Hematopoietic multipotent progenitor cell treated with erythropoietin and hydrocortisone succinate and interleukin-3 and kit ligand, for 4 days (in vitro differentiated cells): ENCODE data around the gene SLC11A1.

Source experiments
- DNase-seq: peaks from one replicate; pipeline ENCODE4 v3.0.0-alpha.2; 2015

The SLC11A1 gene

DNA sequence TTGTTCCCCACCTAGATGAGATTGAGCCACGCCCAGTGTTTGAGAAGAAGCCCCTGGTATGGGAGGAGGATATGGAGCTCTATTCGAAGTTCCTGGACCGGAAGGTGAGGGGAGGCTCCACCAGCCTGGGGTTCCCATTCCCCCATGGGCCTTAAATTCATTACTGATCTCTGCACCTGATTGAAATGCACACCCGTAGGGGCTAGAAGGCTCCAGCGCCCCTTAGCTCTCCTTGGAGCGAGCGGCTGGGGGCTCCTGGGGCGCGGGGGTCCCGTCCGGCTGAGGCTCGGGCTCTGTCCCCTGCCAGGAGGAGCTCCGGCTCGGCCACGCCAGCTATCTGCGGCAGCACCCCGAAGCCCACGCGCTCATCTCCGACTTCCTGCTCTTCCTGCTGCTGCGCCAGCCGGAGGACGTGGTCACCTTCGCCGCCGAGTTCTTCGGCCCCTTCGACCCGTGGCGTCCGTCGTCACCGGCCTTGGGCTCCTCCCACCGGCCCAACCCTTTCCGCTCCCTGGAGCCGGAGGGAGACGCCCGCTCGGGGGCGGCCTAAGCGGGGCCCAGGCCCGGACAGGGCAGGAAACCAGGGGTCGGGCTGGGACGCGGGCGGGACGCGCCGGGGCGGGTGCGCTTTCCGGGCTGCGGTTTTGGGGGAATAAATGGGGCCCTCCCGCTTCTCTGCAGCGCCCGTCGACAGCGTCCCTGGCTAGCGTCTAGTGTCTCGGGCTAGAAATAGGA is 14.5 kb upstream of the SLC11A1 start:
- DNase-seq: peak; percentile 98

DNA sequence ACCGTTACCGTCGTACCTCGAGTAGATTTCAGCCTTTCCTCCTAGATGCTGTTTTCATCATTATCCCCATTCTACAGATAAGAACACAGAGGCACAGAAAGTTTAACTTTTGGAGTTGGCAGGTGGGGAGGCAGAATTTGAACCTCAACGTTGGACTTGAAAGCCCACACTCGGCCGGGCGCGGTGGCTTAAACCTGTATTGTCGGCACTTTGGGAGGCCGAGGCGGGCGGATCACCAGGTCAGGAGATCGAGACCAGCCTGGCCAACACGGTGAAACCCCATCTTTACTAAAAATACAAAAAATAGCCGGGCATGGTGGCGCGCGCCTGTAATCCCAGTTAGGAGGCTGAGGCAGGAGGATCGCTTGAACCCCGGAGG is 13.9 kb upstream of the SLC11A1 start:
- DNase-seq: no peak

DNA sequence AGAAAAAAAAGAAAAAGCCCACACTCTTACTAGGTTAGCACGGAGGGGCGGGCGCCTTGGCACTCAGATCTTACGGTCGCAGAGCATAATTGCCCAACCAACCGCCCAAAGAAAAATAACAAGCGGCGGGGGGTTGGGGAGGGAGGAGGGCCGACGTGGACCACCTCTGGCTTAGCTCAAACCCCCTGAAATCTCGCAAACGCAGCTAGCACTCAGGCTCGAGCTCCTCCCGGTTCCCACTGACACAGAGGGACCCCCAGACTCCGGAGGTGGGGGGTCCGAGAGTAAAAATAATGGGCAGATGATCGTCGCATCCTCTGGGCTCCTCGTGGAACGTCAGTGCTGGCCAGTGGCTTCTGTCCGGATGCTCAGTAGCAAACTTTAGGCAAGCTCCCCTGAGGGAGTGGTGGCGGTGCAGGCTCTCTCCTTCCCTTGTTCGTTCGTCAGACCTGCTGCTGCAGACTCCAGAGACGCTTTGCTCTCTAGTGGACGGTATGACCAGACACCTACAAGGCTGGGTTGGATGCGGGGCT is 13.4 kb upstream of the SLC11A1 start:
- DNase-seq: peak; percentile 74

DNA sequence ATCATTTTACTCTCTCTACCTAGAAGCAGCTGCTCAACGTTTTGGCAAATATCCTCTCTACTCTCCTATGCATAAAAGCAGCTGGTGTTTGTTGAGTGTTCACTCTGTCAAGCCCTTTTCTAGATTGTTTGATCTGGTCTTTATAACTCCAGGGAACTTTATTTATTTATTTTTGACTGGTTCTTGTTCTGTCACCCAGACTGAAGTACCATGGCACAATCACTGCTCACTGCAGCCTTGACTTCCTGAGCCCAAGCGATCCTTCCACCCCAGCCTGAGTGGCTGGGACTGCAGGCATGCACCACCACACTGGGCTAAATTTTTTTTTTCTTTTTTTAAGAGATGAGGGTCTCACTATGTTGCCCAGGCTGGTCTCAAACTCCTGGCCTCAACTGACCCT is 12.7 kb upstream of the SLC11A1 start:
- peak; percentile 50 for DNase-seq

DNA sequence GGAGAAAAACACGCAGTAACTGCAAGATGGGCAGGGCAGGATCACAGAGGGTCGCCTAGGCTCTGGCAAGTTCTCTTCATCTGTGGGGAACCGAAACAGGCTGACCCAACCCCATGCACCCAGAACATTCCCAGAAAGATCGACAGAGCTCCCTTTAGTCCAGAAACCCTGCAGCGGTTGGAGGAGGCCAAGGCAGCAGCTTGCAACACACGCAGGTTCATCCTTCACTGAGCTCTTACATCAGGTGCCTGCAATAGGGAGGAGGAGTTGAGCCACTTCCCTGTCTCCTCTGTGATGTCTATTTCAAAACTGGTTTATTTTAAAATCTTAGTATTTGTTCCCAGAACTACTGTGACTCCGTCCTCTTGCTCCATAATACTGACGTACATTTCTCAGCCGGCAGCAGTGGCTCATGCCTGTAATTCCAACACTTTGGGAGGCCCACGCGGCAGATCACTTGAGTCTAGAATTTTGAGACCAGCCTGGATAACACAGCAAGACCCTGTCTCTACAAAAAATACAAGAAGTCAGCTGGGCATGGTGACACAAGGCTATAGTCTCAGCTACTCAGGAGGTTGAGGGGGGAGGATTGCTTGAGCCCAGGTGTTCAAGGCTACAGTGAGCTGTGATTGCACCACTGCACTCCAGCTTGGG is 11.5 kb upstream of the SLC11A1 start:
- DNase-seq: peak; percentile 64

DNA sequence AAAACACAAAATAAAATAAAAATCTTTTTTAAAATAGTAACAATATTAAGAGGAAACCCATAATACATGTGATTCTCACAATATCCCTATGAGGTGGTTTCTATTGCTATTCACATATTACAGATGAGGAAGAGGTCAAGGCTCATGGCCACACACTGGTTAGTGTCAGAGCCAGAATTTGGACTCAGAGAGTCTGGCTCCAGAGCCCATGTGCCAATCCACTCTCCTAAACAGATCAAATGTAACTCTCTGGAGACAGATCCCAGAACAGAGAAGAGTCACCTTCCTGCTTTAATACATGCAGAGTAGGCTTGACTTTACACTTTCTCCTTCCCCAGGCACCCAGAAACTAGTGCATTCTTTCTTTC is 10.1 kb upstream of the SLC11A1 start:
- no peak for DNase-seq

DNA sequence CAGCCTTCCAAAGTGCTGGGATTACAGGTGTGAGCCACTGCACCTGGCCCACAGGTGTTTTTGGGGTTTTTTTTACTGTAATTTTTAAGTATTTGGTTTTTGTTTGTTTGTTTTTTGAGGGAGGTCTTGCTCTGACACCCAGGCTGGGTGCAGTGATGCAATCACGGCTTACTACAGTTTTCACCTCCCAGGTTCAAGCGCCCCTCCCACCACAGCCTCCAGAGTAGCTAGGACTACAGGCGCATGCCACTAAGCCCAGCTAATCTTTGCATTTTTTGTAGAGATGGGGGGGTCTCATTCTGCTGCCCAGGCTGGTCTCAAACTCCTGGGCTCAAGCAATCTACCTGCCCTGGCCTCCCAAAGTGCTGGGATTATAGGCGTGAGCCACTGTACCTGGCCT is 7.3 kb upstream of the SLC11A1 start:
- no peak for DNase-seq

DNA sequence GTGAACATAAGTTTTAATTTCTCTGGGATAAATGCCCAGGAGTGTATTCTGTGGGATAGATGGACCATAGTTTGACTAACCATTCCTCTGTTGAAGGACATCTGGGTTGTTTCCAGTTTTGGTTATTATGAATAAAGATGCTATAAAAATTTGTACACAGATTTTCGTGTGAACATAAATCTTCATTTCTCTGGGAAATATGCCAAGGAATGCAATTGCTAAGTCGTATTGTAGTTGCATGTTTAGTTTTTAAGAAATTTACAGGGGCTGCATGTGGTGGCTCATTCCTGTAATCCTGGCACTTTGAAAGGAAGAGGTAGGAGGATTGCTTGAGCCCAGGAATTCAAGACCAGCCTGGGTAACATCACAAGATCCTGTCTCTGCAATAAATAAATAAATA is 6.9 kb upstream of the SLC11A1 start:
- DNase-seq: no peak

DNA sequence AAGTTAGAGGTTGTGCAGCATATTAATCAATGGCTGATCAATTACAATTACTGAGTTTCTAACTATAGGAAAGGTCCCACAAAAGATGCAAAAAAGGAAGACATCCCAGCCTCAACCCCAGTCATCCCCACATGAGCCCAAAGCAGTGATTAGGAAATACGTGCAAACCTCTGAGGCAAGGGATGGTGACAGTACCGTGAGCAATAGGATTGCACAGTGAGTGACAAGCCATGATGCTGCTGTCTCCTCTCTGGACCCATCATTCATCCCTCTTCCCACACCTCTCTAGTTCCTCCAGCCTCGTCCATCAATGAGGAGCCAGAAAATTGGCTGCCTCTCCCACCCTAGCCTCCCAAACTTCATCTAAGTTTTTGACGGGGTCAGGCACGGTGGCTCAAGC is 4.0 kb upstream of the SLC11A1 start:
- DNase-seq: no peak

DNA sequence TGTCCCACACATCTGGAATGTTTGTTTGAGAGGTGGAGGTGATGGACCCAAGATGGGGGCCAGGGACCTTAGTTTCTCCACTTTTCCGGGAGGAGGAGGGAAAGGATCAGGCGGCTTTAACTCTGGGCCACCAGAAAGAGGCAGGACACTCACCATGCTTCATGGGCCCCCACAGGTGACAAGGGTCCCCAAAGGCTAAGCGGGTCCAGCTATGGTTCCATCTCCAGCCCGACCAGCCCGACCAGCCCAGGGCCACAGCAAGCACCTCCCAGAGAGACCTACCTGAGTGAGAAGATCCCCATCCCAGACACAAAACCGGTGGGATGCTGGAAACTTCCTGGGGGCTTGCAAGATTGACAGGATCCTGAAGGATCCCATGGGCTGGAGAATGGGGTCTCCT is 712 bp downstream of the SLC11A1 start:
- no peak for DNase-seq

DNA sequence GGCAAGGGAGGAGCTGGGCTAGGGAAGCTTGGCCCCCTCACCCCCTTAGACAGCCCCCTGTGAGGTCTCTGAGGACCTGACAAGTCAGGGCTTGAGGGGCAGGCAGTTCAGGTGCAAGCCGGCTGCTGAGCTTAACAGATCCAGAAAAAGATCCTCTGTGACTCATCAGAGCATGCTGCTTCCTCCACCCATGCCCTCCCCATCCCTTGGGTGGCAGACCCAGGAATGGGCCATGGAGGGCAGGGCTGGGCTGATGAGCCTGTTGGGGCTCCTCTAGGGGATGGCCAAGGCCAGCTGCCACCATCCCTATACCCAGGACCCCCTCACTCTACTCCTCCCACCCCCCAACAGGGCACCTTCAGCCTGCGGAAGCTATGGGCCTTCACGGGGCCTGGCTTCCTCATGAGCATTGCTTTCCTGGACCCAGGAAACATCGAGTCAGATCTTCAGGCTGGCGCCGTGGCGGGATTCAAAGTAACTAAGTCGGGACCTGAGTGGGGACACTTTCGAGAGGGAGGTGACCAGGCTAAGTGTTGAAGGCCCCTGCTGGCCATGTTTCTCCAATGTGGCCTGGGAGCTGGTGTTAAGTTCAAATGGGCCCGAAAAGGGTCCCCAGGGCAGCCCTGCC is 1.9 kb downstream of the SLC11A1 start:
- no peak for DNase-seq

DNA sequence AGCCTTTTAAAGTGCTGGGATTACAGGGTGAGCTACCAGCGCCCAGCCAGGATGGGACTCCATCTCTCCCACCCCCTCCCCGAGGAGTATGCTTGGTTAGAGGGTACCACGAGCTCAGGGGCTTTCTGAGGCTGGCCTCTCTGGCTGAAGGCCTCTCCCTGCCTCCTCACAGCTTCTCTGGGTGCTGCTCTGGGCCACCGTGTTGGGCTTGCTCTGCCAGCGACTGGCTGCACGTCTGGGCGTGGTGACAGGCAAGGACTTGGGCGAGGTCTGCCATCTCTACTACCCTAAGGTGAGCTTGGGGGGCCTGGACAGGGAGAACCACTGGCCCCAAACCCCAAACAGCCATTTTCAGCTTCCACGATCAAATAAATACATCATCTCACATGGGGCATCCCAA is 2.9 kb downstream of the SLC11A1 start:
- no peak for DNase-seq

DNA sequence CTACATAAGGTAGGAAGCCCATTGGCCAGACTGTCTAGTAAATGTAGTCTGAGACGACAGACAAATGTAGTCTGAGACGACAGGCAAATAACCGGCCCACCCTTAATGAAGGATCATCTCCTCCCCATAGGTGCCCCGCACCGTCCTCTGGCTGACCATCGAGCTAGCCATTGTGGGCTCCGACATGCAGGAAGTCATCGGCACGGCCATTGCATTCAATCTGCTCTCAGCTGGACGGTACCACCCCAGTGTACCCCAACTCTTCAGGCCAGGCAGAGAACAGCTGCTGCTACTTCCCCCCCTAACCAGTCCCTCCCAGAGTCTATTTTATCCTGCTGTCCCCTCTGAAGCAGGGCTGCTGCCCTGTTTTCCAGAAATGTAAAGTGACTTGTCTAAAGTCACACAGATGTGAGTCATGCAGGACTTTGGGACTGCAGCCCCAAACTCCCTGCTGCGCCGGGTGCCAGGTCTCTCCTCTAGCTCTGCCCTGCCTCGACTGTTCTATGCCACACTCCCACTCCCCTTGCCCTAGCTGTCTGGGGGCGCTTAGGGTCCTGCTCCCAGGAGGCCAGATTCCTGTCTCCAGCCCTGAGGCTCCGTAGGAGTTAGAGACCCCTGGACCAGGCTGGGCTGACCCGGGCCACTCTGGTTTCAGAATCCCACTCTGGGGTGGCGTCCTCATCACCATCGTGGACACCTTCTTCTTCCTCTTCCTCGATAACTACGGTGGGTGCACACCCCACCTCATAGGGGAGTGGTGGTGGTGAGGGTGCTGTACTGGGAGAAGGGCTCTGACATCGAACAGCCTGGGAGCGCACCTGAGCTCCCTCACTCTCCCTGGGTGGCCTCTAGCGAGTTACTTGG is 4.7 kb downstream of the SLC11A1 start:
- DNase-seq: no peak

DNA sequence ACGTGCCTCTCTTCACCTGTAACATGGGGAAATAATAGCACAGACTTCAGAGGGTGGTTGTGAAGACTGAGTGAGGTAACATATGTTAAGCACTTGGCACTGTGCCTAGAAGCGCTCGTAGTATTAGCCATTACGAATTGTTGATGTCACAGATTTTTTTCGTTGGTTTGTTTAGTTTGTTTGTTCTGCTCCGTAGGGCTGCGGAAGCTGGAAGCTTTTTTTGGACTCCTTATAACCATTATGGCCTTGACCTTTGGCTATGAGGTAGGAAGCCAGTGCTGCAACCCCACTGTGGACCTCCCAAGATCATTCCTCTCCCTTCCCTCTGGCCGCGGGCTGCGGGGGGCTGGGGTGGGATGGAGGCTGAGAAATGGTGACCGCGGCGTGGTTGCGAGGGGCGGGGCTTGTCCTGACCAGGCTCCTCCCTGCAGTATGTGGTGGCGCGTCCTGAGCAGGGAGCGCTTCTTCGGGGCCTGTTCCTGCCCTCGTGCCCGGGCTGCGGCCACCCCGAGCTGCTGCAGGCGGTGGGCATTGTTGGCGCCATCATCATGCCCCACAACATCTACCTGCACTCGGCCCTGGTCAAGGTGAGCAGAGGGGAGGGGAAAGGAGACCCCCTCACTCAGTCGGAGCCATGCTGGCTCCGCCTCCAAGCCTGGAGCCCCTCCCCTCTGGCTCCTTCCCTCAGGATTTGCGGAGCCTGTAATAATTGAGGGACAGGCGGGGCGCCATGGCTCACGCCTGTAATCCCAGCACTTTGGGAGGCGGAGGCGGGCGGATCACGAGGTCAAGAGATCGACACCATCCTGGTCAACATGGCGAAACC is 5.5 kb downstream of the SLC11A1 start:
- peak; percentile 71 for DNase-seq

DNA sequence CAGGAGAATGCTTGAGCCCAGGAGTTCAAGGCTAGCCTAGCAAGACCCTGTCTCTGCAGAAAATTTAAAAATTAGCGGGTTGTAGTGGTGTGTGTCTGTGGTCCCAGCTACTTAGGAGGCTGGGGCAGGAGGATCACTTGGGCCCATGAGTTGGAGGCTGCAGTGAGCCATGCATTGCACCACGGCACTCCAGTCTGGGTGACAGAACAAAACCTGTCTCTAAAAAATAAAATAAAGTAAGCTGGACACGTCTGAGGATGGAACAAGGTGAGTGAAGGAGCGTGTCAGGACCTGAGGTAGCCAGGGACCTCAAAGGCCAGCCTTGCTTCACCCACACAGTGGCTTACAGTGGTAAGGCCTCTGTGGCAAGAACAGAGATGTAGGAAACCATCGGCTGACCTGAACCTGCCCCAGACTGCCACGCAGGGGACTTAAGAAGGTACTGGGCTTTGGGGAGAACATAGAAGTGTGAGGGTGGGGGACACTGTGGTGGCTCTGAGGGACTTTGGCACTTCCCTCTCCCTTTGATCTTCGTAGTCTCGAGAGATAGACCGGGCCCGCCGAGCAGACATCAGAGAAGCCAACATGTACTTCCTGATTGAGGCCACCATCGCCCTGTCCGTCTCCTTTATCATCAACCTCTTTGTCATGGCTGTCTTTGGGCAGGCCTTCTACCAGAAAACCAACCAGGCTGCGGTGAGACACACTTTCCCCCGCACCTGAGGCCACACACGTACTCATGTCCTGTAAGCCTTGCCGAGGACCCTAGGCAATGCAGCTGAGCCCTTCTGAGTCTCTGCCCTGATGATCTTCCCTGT is 7.5 kb downstream of the SLC11A1 start:
- no peak for DNase-seq

DNA sequence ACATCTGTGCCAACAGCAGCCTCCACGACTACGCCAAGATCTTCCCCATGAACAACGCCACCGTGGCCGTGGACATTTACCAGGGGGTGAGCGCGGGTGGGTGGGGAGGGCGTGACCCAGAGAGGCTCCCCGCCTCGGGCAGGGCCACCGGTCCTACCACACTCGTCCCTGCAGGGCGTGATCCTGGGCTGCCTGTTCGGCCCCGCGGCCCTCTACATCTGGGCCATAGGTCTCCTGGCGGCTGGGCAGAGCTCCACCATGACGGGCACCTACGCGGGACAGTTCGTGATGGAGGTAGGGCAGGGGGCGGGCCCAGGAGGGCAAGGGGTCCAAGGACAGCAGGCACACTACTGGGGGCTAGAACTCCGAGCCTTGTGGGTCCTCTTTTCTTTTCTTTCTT is 9.1 kb downstream of the SLC11A1 start:
- no peak for DNase-seq

DNA sequence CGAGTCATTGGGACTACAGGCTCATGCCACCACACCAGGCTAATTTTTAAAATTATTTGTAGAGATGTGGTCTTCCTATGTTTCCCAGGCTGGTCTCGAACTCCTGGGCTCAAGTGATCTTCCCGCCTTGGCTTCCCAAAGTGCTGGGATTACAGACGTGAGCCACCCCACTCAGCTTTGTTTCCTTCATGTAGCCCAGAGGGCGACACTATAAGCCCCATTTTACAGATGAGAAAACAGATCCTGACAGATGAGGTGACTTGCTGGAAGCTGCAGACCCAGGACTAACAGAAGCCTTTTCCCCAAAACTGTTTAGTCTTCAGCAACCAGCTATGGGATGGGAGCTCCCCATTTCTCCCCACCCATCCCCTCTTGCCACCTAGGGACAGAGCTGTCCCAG is 10.4 kb downstream of the SLC11A1 start:
- DNase-seq: no peak

DNA sequence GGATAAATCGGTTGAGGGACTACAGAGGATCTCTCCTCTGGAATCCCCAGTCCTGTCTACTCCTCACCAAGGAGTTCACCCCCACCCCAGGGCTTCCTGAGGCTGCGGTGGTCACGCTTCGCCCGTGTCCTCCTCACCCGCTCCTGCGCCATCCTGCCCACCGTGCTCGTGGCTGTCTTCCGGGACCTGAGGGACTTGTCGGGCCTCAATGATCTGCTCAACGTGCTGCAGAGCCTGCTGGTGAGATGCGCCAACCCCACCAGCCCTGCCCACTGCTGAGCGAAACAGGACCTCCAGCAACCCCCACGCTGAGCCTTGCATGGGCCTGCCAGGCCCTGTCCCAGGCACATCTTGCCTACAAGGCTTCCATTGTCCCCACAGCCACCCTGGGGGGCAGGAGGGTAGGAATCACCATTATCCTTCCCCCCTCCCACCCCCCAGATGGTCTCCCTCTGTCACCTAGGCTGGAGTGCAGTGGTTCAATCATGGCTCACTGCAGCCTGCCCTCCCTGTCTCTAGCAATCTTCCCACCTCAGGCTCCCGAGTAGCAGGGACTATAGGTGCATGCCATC is 10.9 kb downstream of the SLC11A1 start:
- DNase-seq: no peak

DNA sequence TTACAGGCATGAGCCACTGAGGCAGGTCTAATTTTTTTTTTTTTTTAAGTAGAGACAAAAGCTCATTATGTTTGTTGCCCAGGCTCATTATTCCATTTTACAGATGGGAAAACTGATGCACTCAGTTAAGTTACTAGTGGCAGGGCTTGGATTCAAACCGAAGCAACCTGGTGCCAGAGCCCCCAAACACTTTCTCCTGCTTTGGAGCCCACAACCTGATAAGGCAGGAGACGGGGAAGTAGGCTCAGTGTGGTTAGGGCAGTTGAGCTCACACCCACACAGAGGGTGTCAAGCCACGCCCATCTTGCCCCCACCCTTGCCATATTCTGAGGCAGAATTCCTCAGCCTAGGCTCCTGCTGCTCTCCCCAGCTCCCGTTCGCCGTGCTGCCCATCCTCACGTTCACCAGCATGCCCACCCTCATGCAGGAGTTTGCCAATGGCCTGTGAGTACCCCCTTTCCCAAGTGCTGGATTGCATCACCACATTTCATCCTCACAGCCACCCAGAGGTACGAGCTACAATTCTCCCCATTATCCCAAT is 11.7 kb downstream of the SLC11A1 start:
- peak; percentile 94 for DNase-seq

DNA sequence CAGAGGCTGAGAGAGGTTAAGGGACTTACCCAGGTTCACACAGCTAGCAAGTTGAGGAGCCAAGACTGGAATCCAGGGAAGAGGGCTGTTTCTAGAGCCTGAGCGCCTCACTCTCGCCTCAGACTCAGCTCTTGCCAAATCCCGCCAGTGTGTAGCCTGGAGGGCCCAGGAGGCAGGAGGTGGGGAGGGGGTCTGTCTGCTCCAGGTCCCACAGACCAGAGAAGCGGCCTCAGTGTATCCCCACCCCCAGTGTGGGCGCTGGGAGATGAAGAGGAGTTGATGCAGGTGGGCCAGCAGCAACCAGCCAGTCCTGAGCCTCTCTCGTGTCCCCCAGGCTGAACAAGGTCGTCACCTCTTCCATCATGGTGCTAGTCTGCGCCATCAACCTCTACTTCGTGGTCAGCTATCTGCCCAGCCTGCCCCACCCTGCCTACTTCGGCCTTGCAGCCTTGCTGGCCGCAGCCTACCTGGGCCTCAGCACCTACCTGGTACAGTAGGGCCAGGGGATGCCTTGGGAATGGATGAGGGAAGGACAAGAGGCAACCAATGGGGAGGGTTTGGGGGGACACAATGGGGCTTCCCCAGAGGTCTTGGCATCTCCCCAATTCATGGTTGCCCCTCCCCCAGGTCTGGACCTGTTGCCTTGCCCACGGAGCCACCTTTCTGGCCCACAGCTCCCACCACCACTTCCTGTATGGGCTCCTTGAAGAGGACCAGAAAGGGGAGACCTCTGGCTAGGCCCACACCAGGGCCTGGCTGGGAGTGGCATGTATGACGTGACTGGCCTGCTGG is 12.4 kb downstream of the SLC11A1 start:
- peak; percentile 71 for DNase-seq
